Measurements from ENCODE around the gene TLE1. TPM values are rescaled to one million over a fixed set of nuclear protein-coding genes. Genes with fewer than 3 reads are reported as not detected.

TLE1 gene
- total RNA-seq, 1 donor from 2014 or later, result 75.1 TPM

DNA sequence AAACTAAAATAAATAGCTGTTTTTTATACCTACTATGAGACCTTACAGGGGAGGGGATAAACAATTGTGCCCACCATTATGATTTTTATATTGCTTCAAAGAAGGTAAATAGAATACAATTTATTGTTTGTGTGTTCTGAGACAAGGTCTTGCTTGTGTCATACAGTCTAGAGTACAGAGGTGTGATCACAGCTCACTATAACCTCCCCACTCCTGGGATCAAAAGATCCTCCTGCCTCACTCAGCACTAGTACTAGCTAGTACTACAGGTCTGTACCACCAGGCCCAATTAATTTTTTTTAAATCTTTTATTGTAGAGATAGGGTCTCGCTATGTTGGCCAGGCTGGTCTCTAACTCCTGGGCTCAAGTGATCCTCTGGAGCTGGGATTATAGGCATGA lies 11.3 kb downstream of the TLE1 start:
- Histone ChIP-seq H3K36me3 (no peaks in the 10 kb centered on the region), H3K9me3 (no peaks in the 10 kb centered on the region), H3K4me1 (peaks cover 41% of the 10 kb centered on the region), H3K27ac (no peak overlapping the region), H3K4me3 (no peak overlapping the region), H3K27me3 (no peaks in the 10 kb centered on the region)
- DNase-seq (ENCODE audit: extremely low spot score in 2 of 2), result no peak
- intact Hi-C loops (cut with DNase I), result no loop called here
- TF ChIP-seq POLR2A (IDR thresholded peaks at IDR 0.05) (no peak), POLR2AphosphoS5 (IDR thresholded peaks at IDR 0.05; ENCODE audit: insufficient read depth in 1 of 2, low read depth in 1 of 2) (no peak)
- TF ChIP-seq, protein P1, sequence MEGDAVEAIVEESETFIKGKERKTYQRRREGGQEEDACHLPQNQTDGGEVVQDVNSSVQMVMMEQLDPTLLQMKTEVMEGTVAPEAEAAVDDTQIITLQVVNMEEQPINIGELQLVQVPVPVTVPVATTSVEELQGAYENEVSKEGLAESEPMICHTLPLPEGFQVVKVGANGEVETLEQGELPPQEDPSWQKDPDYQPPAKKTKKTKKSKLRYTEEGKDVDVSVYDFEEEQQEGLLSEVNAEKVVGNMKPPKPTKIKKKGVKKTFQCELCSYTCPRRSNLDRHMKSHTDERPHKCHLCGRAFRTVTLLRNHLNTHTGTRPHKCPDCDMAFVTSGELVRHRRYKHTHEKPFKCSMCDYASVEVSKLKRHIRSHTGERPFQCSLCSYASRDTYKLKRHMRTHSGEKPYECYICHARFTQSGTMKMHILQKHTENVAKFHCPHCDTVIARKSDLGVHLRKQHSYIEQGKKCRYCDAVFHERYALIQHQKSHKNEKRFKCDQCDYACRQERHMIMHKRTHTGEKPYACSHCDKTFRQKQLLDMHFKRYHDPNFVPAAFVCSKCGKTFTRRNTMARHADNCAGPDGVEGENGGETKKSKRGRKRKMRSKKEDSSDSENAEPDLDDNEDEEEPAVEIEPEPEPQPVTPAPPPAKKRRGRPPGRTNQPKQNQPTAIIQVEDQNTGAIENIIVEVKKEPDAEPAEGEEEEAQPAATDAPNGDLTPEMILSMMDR (IDR thresholded peaks at IDR 0.05), result no peak

GRCh38 chr9:81676395-81676794 lies 13.0 kb downstream of the TLE1 start:
- peaks cover 38% of the 10 kb centered on the region for H3K4me1 ChIP-seq
- H3K27me3 ChIP-seq, result no peaks in the 10 kb centered on the region
- H3K27ac ChIP-seq, result no peak overlapping the region
- no peak for TF ChIP-seq POLR2AphosphoS5 (IDR thresholded peaks at IDR 0.05; ENCODE audit: insufficient read depth in 1 of 2, low read depth in 1 of 2)
- TF ChIP-seq, protein P1 (IDR thresholded peaks at IDR 0.05), result no peak
- TF ChIP-seq POLR2A (IDR thresholded peaks at IDR 0.05), result no peak
- intact Hi-C loops (cut with DNase I), result no loop called here
- H3K4me3 ChIP-seq, result no peak overlapping the region
- DNase-seq (ENCODE audit: extremely low spot score in 2 of 2), result no peak
- H3K36me3 ChIP-seq, result no peaks in the 10 kb centered on the region
- H3K9me3 ChIP-seq, result no peaks in the 10 kb centered on the region

DNA sequence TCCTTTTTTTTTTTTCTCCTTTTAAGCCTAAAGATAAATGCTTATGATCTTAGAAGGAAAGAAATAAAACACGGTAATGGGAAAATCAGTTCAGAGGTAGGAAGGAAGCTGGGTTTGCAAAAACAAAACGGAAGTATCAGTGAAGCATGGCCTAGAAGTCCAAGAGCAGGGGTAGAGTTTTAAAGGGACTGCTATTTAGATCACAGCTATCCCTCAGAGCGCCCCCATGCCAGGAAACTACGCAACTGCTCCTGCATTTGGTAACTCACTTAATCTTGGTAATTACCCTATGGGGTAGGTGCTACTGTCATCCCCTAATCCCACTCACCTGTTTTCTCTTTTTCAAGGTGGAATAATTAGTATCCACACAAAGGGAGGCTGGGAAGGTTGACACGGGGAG lies 16.0 kb downstream of the TLE1 start:
- no peak for DNase-seq (ENCODE audit: extremely low spot score in 2 of 2)
- Histone ChIP-seq H3K27ac (no peak overlapping the region), H3K4me3 (no peak overlapping the region), H3K27me3 (no peaks in the 10 kb centered on the region), H3K9me3 (no peaks in the 10 kb centered on the region), H3K4me1 (peaks cover 45% of the 10 kb centered on the region), H3K36me3 (no peaks in the 10 kb centered on the region)
- TF ChIP-seq POLR2A (IDR thresholded peaks at IDR 0.05), result no peak
- TF ChIP-seq, protein P1 (IDR thresholded peaks at IDR 0.05), result no peak
- no peak for TF ChIP-seq POLR2AphosphoS5 (IDR thresholded peaks at IDR 0.05; ENCODE audit: insufficient read depth in 1 of 2, low read depth in 1 of 2)
- intact Hi-C loops (cut with DNase I), result no loop called here

GRCh38 chr9:81671880-81672280 lies 17.5 kb downstream of the TLE1 start:
- Histone ChIP-seq H3K27me3 (no peaks in the 10 kb centered on the region), H3K4me3 (no peak overlapping the region), H3K36me3 (no peaks in the 10 kb centered on the region), H3K27ac (no peak overlapping the region), H3K9me3 (no peaks in the 10 kb centered on the region), H3K4me1 (peaks cover 45% of the 10 kb centered on the region)
- peak in 1 of 2 donors; percentile 37 for TF ChIP-seq POLR2AphosphoS5 (IDR thresholded peaks at IDR 0.05; ENCODE audit: insufficient read depth in 1 of 2, low read depth in 1 of 2)
- TF ChIP-seq, protein P1 (IDR thresholded peaks at IDR 0.05), result no peak
- DNase-seq (ENCODE audit: extremely low spot score in 2 of 2), result no peak
- intact Hi-C loops (cut with DNase I), result no loop called here

GRCh38 chr9:81669866-81670265 lies 19.5 kb downstream of the TLE1 start:
- intact Hi-C loops (cut with DNase I), result no loop called here

More at GRCh38 chr9:81669866-81670265, 19.5 kb downstream of the TLE1 start:
- Histone ChIP-seq H3K4me1 (peaks cover 58% of the 10 kb centered on the region), H3K27me3 (no peaks in the 10 kb centered on the region), H3K36me3 (no peaks in the 10 kb centered on the region), H3K9me3 (no peaks in the 10 kb centered on the region), H3K4me3 (no peak overlapping the region), H3K27ac (no peak overlapping the region)
- DNase-seq (ENCODE audit: extremely low spot score in 2 of 2), result no peak
- no peak for TF ChIP-seq POLR2AphosphoS5 (IDR thresholded peaks at IDR 0.05; ENCODE audit: insufficient read depth in 1 of 2, low read depth in 1 of 2)
- no peak for TF ChIP-seq POLR2A (IDR thresholded peaks at IDR 0.05)
- TF ChIP-seq, protein P1 (IDR thresholded peaks at IDR 0.05), result no peak
